ENCODE results near the gene NKTR.

NKTR gene

GRCh38 chr3:42690766-42691680, 90.5 kb downstream of the NKTR start:
- Histone ChIP-seq H3K27ac (ENCODE audit: low read depth, low read length) (no peak overlapping the region), H3K9ac (ENCODE audit: low read length) (no peak overlapping the region), H3K4ac (ENCODE audit: low read depth, low read length) (no peak overlapping the region), H3K23ac (ENCODE audit: low read length) (no peak overlapping the region), H4K8ac (ENCODE audit: low read depth, low read length) (no peak overlapping the region), H3K4me3 (ENCODE audit: low read length) (no peak overlapping the region), H3K36me3 (ENCODE audit: control insufficient read depth, insufficient read depth, low read length) (no peaks in the 10 kb centered on the region), H2BK5ac (ENCODE audit: low read length) (no peak overlapping the region), H3K79me1 (ENCODE audit: low read length) (no peaks in the 10 kb centered on the region), H2AK5ac (ENCODE audit: low read length) (no peak overlapping the region), H2BK120ac (ENCODE audit: low read depth, low read length) (no peak overlapping the region), H3K18ac (ENCODE audit: low read length) (no peak overlapping the region), H3K79me2 (ENCODE audit: control insufficient read depth, insufficient read depth, low read length) (no peaks in the 10 kb centered on the region), H4K5ac (ENCODE audit: low read length) (no peak overlapping the region), H3K4me1 (ENCODE audit: control insufficient read depth, low read depth, low read length) (no peaks in the 10 kb centered on the region), H3K27me3 (ENCODE audit: insufficient read depth, low read length, poor library complexity) (no peaks in the 10 kb centered on the region), H2BK15ac (replicated peaks; ENCODE audit: low read depth) (no peak overlapping the region), H3K56ac (ENCODE audit: low read length) (no peak overlapping the region), H3K4me2 (ENCODE audit: low read length) (no peak overlapping the region)
- no peak for DNase-seq
- no CpG with 5 or more reads among the region's 10 CpGs for WGBS (ENCODE audit: extremely low coverage, insufficient coverage, low lambda C conversion rate)

- no peak overlapping the region for H2BK5ac ChIP-seq (ENCODE audit: low read length)
- WGBS (ENCODE audit: extremely low coverage, insufficient coverage, low lambda C conversion rate): no CpG with 5 or more reads among the region's 13 CpGs
- H3K18ac ChIP-seq (ENCODE audit: low read length): no peak overlapping the region
- H3K4me3 ChIP-seq (ENCODE audit: low read length): no peak overlapping the region
- no peak overlapping the region for H2BK120ac ChIP-seq (ENCODE audit: low read depth, low read length)
- H3K9ac ChIP-seq (ENCODE audit: low read length): no peak overlapping the region
- H3K4ac ChIP-seq (ENCODE audit: low read depth, low read length): no peak overlapping the region
- DNase-seq: no peak
- no peak overlapping the region for H3K56ac ChIP-seq (ENCODE audit: low read length)
- H3K4me2 ChIP-seq (ENCODE audit: low read length): no peak overlapping the region
- no peak overlapping the region for H4K8ac ChIP-seq (ENCODE audit: low read depth, low read length)
- H3K79me1 ChIP-seq (ENCODE audit: low read length): no peaks in the 10 kb centered on the region
- H3K36me3 ChIP-seq (ENCODE audit: control insufficient read depth, insufficient read depth, low read length): no peaks in the 10 kb centered on the region
- H2BK15ac ChIP-seq (replicated peaks; ENCODE audit: low read depth): no peak overlapping the region
- H2AK5ac ChIP-seq (ENCODE audit: low read length): no peak overlapping the region
- H3K27me3 ChIP-seq (ENCODE audit: insufficient read depth, low read length, poor library complexity): no peaks in the 10 kb centered on the region
- H3K27ac ChIP-seq (ENCODE audit: low read depth, low read length): no peak overlapping the region
- H3K4me1 ChIP-seq (ENCODE audit: control insufficient read depth, low read depth, low read length): no peaks in the 10 kb centered on the region
- H4K5ac ChIP-seq (ENCODE audit: low read length): no peak overlapping the region
- H3K79me2 ChIP-seq (ENCODE audit: control insufficient read depth, insufficient read depth, low read length): no peaks in the 10 kb centered on the region
- no peak overlapping the region for H3K23ac ChIP-seq (ENCODE audit: low read length)
Observed at GRCh38 chr3:42691816-42692666, 91.6 kb downstream of the NKTR start.

GRCh38 chr3:42692667-42693529, 92.4 kb downstream of the NKTR start:
- H2BK5ac ChIP-seq (ENCODE audit: low read length): no peak overlapping the region
- H2BK120ac ChIP-seq (ENCODE audit: low read depth, low read length): no peak overlapping the region
- H3K4me3 ChIP-seq (ENCODE audit: low read length): no peak overlapping the region
- H3K36me3 ChIP-seq (ENCODE audit: control insufficient read depth, insufficient read depth, low read length): no peaks in the 10 kb centered on the region
- H3K4me2 ChIP-seq (ENCODE audit: low read length): no peak overlapping the region
- no peak overlapping the region for H3K18ac ChIP-seq (ENCODE audit: low read length)
- no peak overlapping the region for H3K23ac ChIP-seq (ENCODE audit: low read length)
- no peak overlapping the region for H3K9ac ChIP-seq (ENCODE audit: low read length)
- H3K27ac ChIP-seq (ENCODE audit: low read depth, low read length): no peak overlapping the region
- no peaks in the 10 kb centered on the region for H3K79me2 ChIP-seq (ENCODE audit: control insufficient read depth, insufficient read depth, low read length)
- no peaks in the 10 kb centered on the region for H3K79me1 ChIP-seq (ENCODE audit: low read length)
- no peak overlapping the region for H2AK5ac ChIP-seq (ENCODE audit: low read length)
- no peak overlapping the region for H3K56ac ChIP-seq (ENCODE audit: low read length)
- no peak overlapping the region for H2BK15ac ChIP-seq (replicated peaks; ENCODE audit: low read depth)
- H3K27me3 ChIP-seq (ENCODE audit: insufficient read depth, low read length, poor library complexity): no peaks in the 10 kb centered on the region
- no peaks in the 10 kb centered on the region for H3K4me1 ChIP-seq (ENCODE audit: control insufficient read depth, low read depth, low read length)
- H4K8ac ChIP-seq (ENCODE audit: low read depth, low read length): no peak overlapping the region
- no peak for DNase-seq
- WGBS (ENCODE audit: extremely low coverage, insufficient coverage, low lambda C conversion rate): no CpG with 5 or more reads among the region's 17 CpGs
- H3K4ac ChIP-seq (ENCODE audit: low read depth, low read length): no peak overlapping the region
- no peak overlapping the region for H4K5ac ChIP-seq (ENCODE audit: low read length)

GRCh38 chr3:42693530-42693930, 93.0 kb downstream of the NKTR start:
- no peak overlapping the region for H3K27ac ChIP-seq (ENCODE audit: low read depth, low read length)
- H2BK15ac ChIP-seq (replicated peaks; ENCODE audit: low read depth): no peak overlapping the region
- WGBS (ENCODE audit: extremely low coverage, insufficient coverage, low lambda C conversion rate): no CpG with 5 or more reads among the region's 4 CpGs
- no peaks in the 10 kb centered on the region for H3K4me1 ChIP-seq (ENCODE audit: control insufficient read depth, low read depth, low read length)
- H3K4me2 ChIP-seq (ENCODE audit: low read length): no peak overlapping the region
- no peak overlapping the region for H3K23ac ChIP-seq (ENCODE audit: low read length)
- no peak overlapping the region for H3K4ac ChIP-seq (ENCODE audit: low read depth, low read length)
- H4K8ac ChIP-seq (ENCODE audit: low read depth, low read length): no peak overlapping the region
- H2BK120ac ChIP-seq (ENCODE audit: low read depth, low read length): no peak overlapping the region
- H2AK5ac ChIP-seq (ENCODE audit: low read length): no peak overlapping the region
- no peaks in the 10 kb centered on the region for H3K27me3 ChIP-seq (ENCODE audit: insufficient read depth, low read length, poor library complexity)
- DNase-seq: no peak
- H3K9ac ChIP-seq (ENCODE audit: low read length): no peak overlapping the region
- H3K36me3 ChIP-seq (ENCODE audit: control insufficient read depth, insufficient read depth, low read length): no peaks in the 10 kb centered on the region
- no peak overlapping the region for H3K4me3 ChIP-seq (ENCODE audit: low read length)
- no peak overlapping the region for H3K56ac ChIP-seq (ENCODE audit: low read length)
- H4K5ac ChIP-seq (ENCODE audit: low read length): no peak overlapping the region
- H2BK5ac ChIP-seq (ENCODE audit: low read length): no peak overlapping the region
- H3K79me1 ChIP-seq (ENCODE audit: low read length): no peaks in the 10 kb centered on the region
- no peak overlapping the region for H3K18ac ChIP-seq (ENCODE audit: low read length)
- no peaks in the 10 kb centered on the region for H3K79me2 ChIP-seq (ENCODE audit: control insufficient read depth, insufficient read depth, low read length)

GRCh38 chr3:42694366-42694765, 93.9 kb downstream of the NKTR start:
- H2BK120ac ChIP-seq (ENCODE audit: low read depth, low read length): no peak overlapping the region
- H3K4me1 ChIP-seq (ENCODE audit: control insufficient read depth, low read depth, low read length): no peaks in the 10 kb centered on the region
- H2AK5ac ChIP-seq (ENCODE audit: low read length): no peak overlapping the region
- H3K79me1 ChIP-seq (ENCODE audit: low read length): no peaks in the 10 kb centered on the region
- no peaks in the 10 kb centered on the region for H3K79me2 ChIP-seq (ENCODE audit: control insufficient read depth, insufficient read depth, low read length)
- no peak for DNase-seq
- H3K27ac ChIP-seq (ENCODE audit: low read depth, low read length): no peak overlapping the region
- no peak overlapping the region for H3K4me3 ChIP-seq (ENCODE audit: low read length)
- no peaks in the 10 kb centered on the region for H3K36me3 ChIP-seq (ENCODE audit: control insufficient read depth, insufficient read depth, low read length)
- no peak overlapping the region for H4K8ac ChIP-seq (ENCODE audit: low read depth, low read length)
- no peak overlapping the region for H3K56ac ChIP-seq (ENCODE audit: low read length)
- H3K4ac ChIP-seq (ENCODE audit: low read depth, low read length): no peak overlapping the region
- H2BK15ac ChIP-seq (replicated peaks; ENCODE audit: low read depth): no peak overlapping the region
- no peak overlapping the region for H2BK5ac ChIP-seq (ENCODE audit: low read length)
- H3K9ac ChIP-seq (ENCODE audit: low read length): no peak overlapping the region
- H3K27me3 ChIP-seq (ENCODE audit: insufficient read depth, low read length, poor library complexity): no peaks in the 10 kb centered on the region
- H3K18ac ChIP-seq (ENCODE audit: low read length): no peak overlapping the region
- H3K23ac ChIP-seq (ENCODE audit: low read length): no peak overlapping the region
- H4K5ac ChIP-seq (ENCODE audit: low read length): no peak overlapping the region
- H3K4me2 ChIP-seq (ENCODE audit: low read length): no peak overlapping the region
